ENCODE measurements around the gene TMEM184C.

DNA sequence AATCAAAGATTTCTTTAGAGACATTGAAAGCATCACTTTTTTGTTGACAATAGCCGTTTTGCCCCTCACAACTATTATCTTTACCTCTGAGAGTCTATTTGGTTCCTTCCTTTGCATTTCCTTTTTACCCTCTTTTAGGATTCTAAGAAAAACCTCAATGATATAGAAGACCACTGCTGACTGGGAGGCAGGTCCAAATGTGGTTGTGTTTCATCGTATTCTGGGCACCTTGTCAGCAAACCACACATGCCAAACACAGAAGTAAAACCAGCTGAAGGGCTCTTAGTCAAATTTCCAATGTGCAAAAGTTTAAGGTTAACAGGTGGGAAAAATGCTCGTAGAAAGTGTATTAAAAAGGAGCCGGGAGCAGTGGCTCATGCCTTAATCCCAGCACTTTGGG, 71.9 kb downstream of the TMEM184C start:
- TF ChIP-seq CTCF (IDR thresholded peaks at IDR 0.05; ENCODE audit: insufficient read depth, low read length) (no peak), GABPA (IDR thresholded peaks at IDR 0.05; ENCODE audit: low read depth) (no peak), POLR2AphosphoS5 (IDR thresholded peaks at IDR 0.05; ENCODE audit: low read depth) (no peak), SPI1 (IDR thresholded peaks at IDR 0.05; ENCODE audit: borderline replicate concordance, low read depth) (no peak)
- TF ChIP-seq, protein P1, sequence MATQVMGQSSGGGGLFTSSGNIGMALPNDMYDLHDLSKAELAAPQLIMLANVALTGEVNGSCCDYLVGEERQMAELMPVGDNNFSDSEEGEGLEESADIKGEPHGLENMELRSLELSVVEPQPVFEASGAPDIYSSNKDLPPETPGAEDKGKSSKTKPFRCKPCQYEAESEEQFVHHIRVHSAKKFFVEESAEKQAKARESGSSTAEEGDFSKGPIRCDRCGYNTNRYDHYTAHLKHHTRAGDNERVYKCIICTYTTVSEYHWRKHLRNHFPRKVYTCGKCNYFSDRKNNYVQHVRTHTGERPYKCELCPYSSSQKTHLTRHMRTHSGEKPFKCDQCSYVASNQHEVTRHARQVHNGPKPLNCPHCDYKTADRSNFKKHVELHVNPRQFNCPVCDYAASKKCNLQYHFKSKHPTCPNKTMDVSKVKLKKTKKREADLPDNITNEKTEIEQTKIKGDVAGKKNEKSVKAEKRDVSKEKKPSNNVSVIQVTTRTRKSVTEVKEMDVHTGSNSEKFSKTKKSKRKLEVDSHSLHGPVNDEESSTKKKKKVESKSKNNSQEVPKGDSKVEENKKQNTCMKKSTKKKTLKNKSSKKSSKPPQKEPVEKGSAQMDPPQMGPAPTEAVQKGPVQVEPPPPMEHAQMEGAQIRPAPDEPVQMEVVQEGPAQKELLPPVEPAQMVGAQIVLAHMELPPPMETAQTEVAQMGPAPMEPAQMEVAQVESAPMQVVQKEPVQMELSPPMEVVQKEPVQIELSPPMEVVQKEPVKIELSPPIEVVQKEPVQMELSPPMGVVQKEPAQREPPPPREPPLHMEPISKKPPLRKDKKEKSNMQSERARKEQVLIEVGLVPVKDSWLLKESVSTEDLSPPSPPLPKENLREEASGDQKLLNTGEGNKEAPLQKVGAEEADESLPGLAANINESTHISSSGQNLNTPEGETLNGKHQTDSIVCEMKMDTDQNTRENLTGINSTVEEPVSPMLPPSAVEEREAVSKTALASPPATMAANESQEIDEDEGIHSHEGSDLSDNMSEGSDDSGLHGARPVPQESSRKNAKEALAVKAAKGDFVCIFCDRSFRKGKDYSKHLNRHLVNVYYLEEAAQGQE (IDR thresholded peaks at IDR 0.05; ENCODE audit: insufficient replicate concordance, low read depth) = no peak
